GM18502 (cell line): ENCODE measurements around the gene HIRIP3.

Experiments used
- ATAC-seq: cut with Tn5 transposase; IDR thresholded peaks from one replicate; pipeline ENCODE4 v1.9.1; 2021; ENCODE audit warnings: mild to moderate bottlenecking; ENCODE audit not compliant: unreplicated experiment, poor library complexity

Gene HIRIP3

GRCh38 chr16:29986231-29986630 is 9.2 kb downstream of the HIRIP3 start:
- ATAC-seq, result no peak

- no peak for ATAC-seq
These were observed 10.1 kb downstream of the HIRIP3 start for GRCh38 chr16:29985271-29985811.

GRCh38 chr16:29984764-29985147 is 10.7 kb downstream of the HIRIP3 start:
- no peak for ATAC-seq

GRCh38 chr16:29984137-29984763 is 11.2 kb downstream of the HIRIP3 start:
- no peak for ATAC-seq

GRCh38 chr16:29983420-29984136 is 11.8 kb downstream of the HIRIP3 start:
- no peak for ATAC-seq

- ATAC-seq, result no peak
These were observed 12.6 kb downstream of the HIRIP3 start for GRCh38 chr16:29982560-29983419.

- no peak for ATAC-seq
These were observed 16.7 kb downstream of the HIRIP3 start for GRCh38 chr16:29978564-29979270.

GRCh38 chr16:29978081-29978480 is 17.3 kb downstream of the HIRIP3 start:
- ATAC-seq, result no peak

GRCh38 chr16:29977063-29977825 is 18.2 kb downstream of the HIRIP3 start:
- ATAC-seq, result no peak

- no peak for ATAC-seq
These were observed 19.5 kb downstream of the HIRIP3 start for GRCh38 chr16:29975811-29976511.

GRCh38 chr16:29975134-29975538 is 20.3 kb downstream of the HIRIP3 start:
- ATAC-seq, result no peak

- no peak for ATAC-seq
These were observed 20.9 kb downstream of the HIRIP3 start for GRCh38 chr16:29974291-29975133.

- peak; percentile 95 for ATAC-seq
These were observed 21.8 kb downstream of the HIRIP3 start, which contains the start of gene TAOK2 for GRCh38 chr16:29973384-29974246. TAOK2 (plus strand) TSS chr16:29973868; CDS start chr16:29977773, 3,905 bp downstream.

- ATAC-seq, result no peak
These were observed 22.4 kb downstream of the HIRIP3 start for GRCh38 chr16:29972992-29973383.

GRCh38 chr16:29972500-29972899 is 22.9 kb downstream of the HIRIP3 start:
- ATAC-seq, result no peak

GRCh38 chr16:29971304-29971703 is 24.1 kb downstream of the HIRIP3 start:
- ATAC-seq, result no peak

- no peak for ATAC-seq
These were observed 27.2 kb downstream of the HIRIP3 start for GRCh38 chr16:29968205-29968604.
